GM10266 (cell line): ENCODE data around the gene SYF2.

Experiments used
- DNase-seq: peaks from one replicate; pipeline ENCODE4 v3.0.0; 2012; ENCODE audit errors: extremely low spot score
- CTCF ChIP-seq: IDR thresholded peaks from 2 replicates; pipeline ENCODE4 v1.5.1; 2012; ENCODE audit warnings: mild to moderate bottlenecking, low read depth; ENCODE audit not compliant: control insufficient read depth, insufficient read depth; ENCODE audit errors: missing control alignments

Gene SYF2

GRCh38 chr1:25183126-25183980 is 48.9 kb downstream of the SYF2 start:
- no peak for DNase-seq

GRCh38 chr1:25182629-25183028 is 49.7 kb downstream of the SYF2 start:
- TF ChIP-seq CTCF = no peak
- no peak for DNase-seq

More at GRCh38 chr1:25183126-25183980, 48.9 kb downstream of the SYF2 start:
- TF ChIP-seq CTCF = no peak

GRCh38 chr1:25180996-25181395 is 51.3 kb downstream of the SYF2 start:
- no peak for DNase-seq
- no peak for TF ChIP-seq CTCF

- no peak for TF ChIP-seq CTCF
- DNase-seq = no peak
These were observed 53.3 kb downstream of the SYF2 start for GRCh38 chr1:25178917-25179561.

GRCh38 chr1:25174730-25175612 is 57.3 kb downstream of the SYF2 start:
- no peak for DNase-seq
- no peak for TF ChIP-seq CTCF

- no peak for DNase-seq
- TF ChIP-seq CTCF = no peak
These were observed 58.0 kb downstream of the SYF2 start for GRCh38 chr1:25174363-25174729.
